GM21825 (cell line): ENCODE measurements around the gene MLPH.

ENCODE experiments used
- ATAC-seq: cut with Tn5 transposase; IDR thresholded peaks from one replicate; pipeline ENCODE4 v1.9.1; 2021; ENCODE audit warnings: mild to moderate bottlenecking, moderate library complexity; ENCODE audit not compliant: unreplicated experiment

The MLPH gene

GRCh38 chr2:237599465-237600110 lies 112.5 kb downstream of the MLPH start:
- ATAC-seq: no peak

- no peak for ATAC-seq
Observed at GRCh38 chr2:237600205-237600846, 113.3 kb downstream of the MLPH start.

GRCh38 chr2:237601453-237602116 lies 114.5 kb downstream of the MLPH start:
- ATAC-seq: no peak

GRCh38 chr2:237602409-237602808 lies 115.4 kb downstream of the MLPH start:
- ATAC-seq: no peak

GRCh38 chr2:237603049-237603717 lies 116.1 kb downstream of the MLPH start:
- ATAC-seq: no peak

- peak; percentile 72 for ATAC-seq
Observed at GRCh38 chr2:237603718-237604362, 116.8 kb downstream of the MLPH start.

- no peak for ATAC-seq
Observed at GRCh38 chr2:237604391-237604790, 117.3 kb downstream of the MLPH start.
